K562 (cell line): ENCODE results near the gene CEP43. TPM values are rescaled to one million over a fixed set of nuclear protein-coding genes. Genes with fewer than 3 reads are reported as not detected.

Experiments used
- ATAC-seq: fragments of 200-7000 bp; cut with Tn5 transposase; 3 replicates; pipeline ENCODE4 v1.9.1; 2020; ENCODE audit warnings: moderate library complexity
- BruUV-seq: library from RNA; stranded (reverse); fragments of 400-500 nt; replicated peaks from 2 replicates; lab custom pipeline; 2021; lab: Mats Ljungman, UMichigan
- CTCF ChIA-PET: fragments of 300-600 bp; formaldehyde crosslinking; extraction: SDS; loops from one replicate; lab custom pipeline; 2021; ENCODE audit warnings: low intra/inter-chr PET ratio; lab: Yijun Ruan, JAX
- POLR2A ChIA-PET: fragments of 300-600, 350-650 bp; sonication (Branson Sonifier 250); formaldehyde crosslinking; extraction: SDS; loops from one replicate; lab custom pipeline; 2021; ENCODE audit warnings: antibody characterized with exemption, inconsistent platforms; lab: Yijun Ruan, JAX
- DNase-seq, 4 experiments: peaks; one replicate each; pipeline versions ENCODE4 v3.0.0 to v3.0.0-alpha.2; 2011 to 2018; ENCODE audit warnings: low spot score in 3 of 4, mixed read lengths in 3 of 4; ENCODE audit errors: extremely low read depth in 1 of 4
- FAIRE-seq: peaks from 2 replicates; lab custom pipeline; 2011; peaks lifted over from hg19 to GRCh38; lab: Jason Lieb, UNC
- H2AFZ ChIP-seq: 2 replicates; pipeline ENCODE4 v1.6.0; 2011; ENCODE audit warnings: low read depth, low read length, control low read depth, inconsistent platforms
- H3K27ac ChIP-seq: fragments of 200-600 bp; 3 replicates; pipeline ENCODE4 v1.8.0; 2011; ENCODE audit warnings: low read depth, mild to moderate bottlenecking, control low read depth, inconsistent platforms, low read length, moderate library complexity, mixed read lengths; ENCODE audit errors: extremely low read depth
- H3K27me3 ChIP-seq, 2 experiments: fragments of 300-600 bp in 1 of 2; 2 replicates in 1 of 2; 3 replicates in 1 of 2; pipeline versions ENCODE4 v1.6.0 to v1.8.0; 2011; ENCODE audit warnings: inconsistent platforms in 2 of 2, low read length in 2 of 2, mild to moderate bottlenecking in 1 of 2, mixed read lengths in 1 of 2, moderate library complexity in 1 of 2; ENCODE audit not compliant: control insufficient read depth in 2 of 2, insufficient read depth in 2 of 2
- H3K36me3 ChIP-seq: fragments of 300-600 bp; 3 replicates; pipeline ENCODE4 v1.8.0; 2011; ENCODE audit warnings: mild to moderate bottlenecking, low read length, inconsistent platforms; ENCODE audit not compliant: control insufficient read depth, insufficient read depth
- H3K4me1 ChIP-seq, 2 experiments: fragments of 200-600 bp in 1 of 2; replicated peaks in 1 of 2; 2 replicates in 1 of 2; 3 replicates in 1 of 2; pipeline versions ENCODE4 v1.5.1 to v1.8.0; 2011; ENCODE audit warnings: inconsistent platforms in 2 of 2, low read length in 2 of 2, mild to moderate bottlenecking in 1 of 2, mixed read lengths in 1 of 2, moderate library complexity in 1 of 2; ENCODE audit not compliant: control insufficient read depth in 2 of 2, insufficient read depth in 2 of 2
- H3K4me2 ChIP-seq: 2 replicates; pipeline ENCODE4 v1.6.1; 2011; ENCODE audit warnings: low read length, control low read depth, inconsistent platforms, mixed read lengths; ENCODE audit not compliant: insufficient read depth
- H3K4me3 ChIP-seq: fragments of 200-600 bp; sonication (generic), shearing (Covaris generic); 2 replicates; pipeline ENCODE4 v1.5.1; 2016; ENCODE audit warnings: control low read depth, inconsistent platforms
- H3K79me2 ChIP-seq: fragments of 200-600 bp; 3 replicates; pipeline ENCODE4 v1.8.0; 2011; ENCODE audit warnings: low read length, inconsistent platforms; ENCODE audit not compliant: control insufficient read depth, insufficient read depth
- H3K9ac ChIP-seq, 2 experiments: 2 replicates each; pipeline versions ENCODE4 v1.6.0 to v1.6.1; 2011; ENCODE audit warnings: low read depth in 2 of 2, low read length in 2 of 2, control low read depth in 1 of 2, inconsistent platforms in 1 of 2, mild to moderate bottlenecking in 1 of 2, mixed read lengths in 1 of 2; ENCODE audit not compliant: insufficient read depth in 1 of 2
- H3K9me1 ChIP-seq: one replicate; pipeline ENCODE4 v1.6.0; 2011; ENCODE audit warnings: inconsistent platforms, mild to moderate bottlenecking, low read length, moderate library complexity; ENCODE audit not compliant: control insufficient read depth, insufficient read depth
- H3K9me3 ChIP-seq: replicated peaks from 2 replicates; pipeline ENCODE4 v1.5.1; 2011; ENCODE audit warnings: low read depth, low read length, inconsistent platforms; ENCODE audit not compliant: control insufficient read depth, insufficient read depth
- H4K20me1 ChIP-seq: replicated peaks from 2 replicates; pipeline ENCODE4 v1.6.1; 2011; ENCODE audit warnings: low read length, inconsistent platforms, mixed read lengths; ENCODE audit not compliant: control insufficient read depth, insufficient read depth
- GTF2A2 ChIP-seq: IDR thresholded peaks from 2 replicates; pipeline ENCODE4 v1.6.1; 2016; ENCODE audit warnings: mild to moderate bottlenecking, missing genetic modification characterization, missing compliant biosample characterization
- HNRNPK ChIP-seq: fragments of 200-400 bp; formaldehyde crosslinking; IDR thresholded peaks from one replicate; pipeline ENCODE4 v1.6.1; 2018; ENCODE audit warnings: mild to moderate bottlenecking, low read depth, low read length; ENCODE audit not compliant: poor library complexity, severe bottlenecking
- KLF13 ChIP-seq: fragments of 450-650 bp; IDR thresholded peaks from 2 replicates; pipeline ENCODE4 v1.6.1; 2016; ENCODE audit warnings: missing genetic modification characterization, low read depth, mild to moderate bottlenecking, missing compliant biosample characterization, moderate library complexity, borderline replicate concordance
- TBP ChIP-seq: optimal IDR thresholded peaks from 2 replicates; pipeline ENCODE3; 2011; ENCODE audit warnings: low read depth, low read length, improper control_type of control experiment
- YY1 ChIP-seq, 3 experiments: IDR thresholded peaks; 2 replicates each; pipeline ENCODE4 v1.6.1; 2011; ENCODE audit warnings: low read length in 2 of 3, mild to moderate bottlenecking in 2 of 3, moderate library complexity in 2 of 3, borderline replicate concordance in 1 of 3, control low read depth in 1 of 3, low read depth in 1 of 3; ENCODE audit not compliant: insufficient read depth in 3 of 3, insufficient replicate concordance in 2 of 3, control insufficient read depth in 1 of 3, insufficient read length in 1 of 3; ENCODE audit errors: extremely low read depth in 1 of 3
- WGBS: fragments of 100-300 bp; shearing (Covaris generic); methylation state at CpG from one replicate; pipeline ENCODE4 v1.1.6; 2016; ENCODE audit warnings: low coverage, mixed read lengths; ENCODE audit not compliant: insufficient coverage; ENCODE audit errors: missing lambda C conversion rate; 5-methylcytosine and 5-hydroxymethylcytosine counted together
- in situ Hi-C: fragments of 300-500 bp; cut with MboI; formaldehyde crosslinking; loops from 4 replicates; pipeline ENCODE4 v1.15.0; 2018; ENCODE audit warnings: inconsistent platforms, mixed read lengths
- intact Hi-C: fragments of 100-400 bp; cut with micrococcal nuclease; formaldehyde crosslinking; loops from 2 replicates; pipeline ENCODE4 v1.14.2; 2022
- polyA plus RNA-seq, 8 experiments: library from polyadenylated mRNA; depleted of rRNA in 4 of 8; stranded (reverse) in 5 of 8; unstranded in 3 of 8; fragments of >200 nt; fragmentation: Nextera tagmentation in 2 of 8; fragmentation: Illumina TruSeq in 1 of 8; extraction: Ambion mirVana in 2 of 8; extraction: Trizol in 1 of 8; gene quantifications; 2 replicates each; pipeline versions ENCODE4 v1.2.1 to v1.2.3, GENCODE V29; 2011 to 2014; ENCODE audit warnings: inconsistent platforms in 1 of 8, missing spikeins in 1 of 8
- total RNA-seq, 7 experiments: library from RNA; depleted of rRNA in 6 of 7; stranded (reverse); fragments of >200 nt in 6 of 7; fragmentation: Illumina TruSeq in 2 of 7; extraction: Trizol in 2 of 7; gene quantifications; 2 replicates each; pipeline versions ENCODE4 v1.2.1 to v1.2.3, GENCODE V29; 2011 to 2021; ENCODE audit warnings: low replicate concordance in 1 of 7
- TF ChIP-seq, protein P1 (sequence below), 3 experiments: fragments of 200-800 bp in 1 of 3; sonication (Bioruptor generic) in 1 of 3; sonication (generic) in 1 of 3; formaldehyde crosslinking in 1 of 3; IDR thresholded peaks; 2 replicates each; pipeline versions ENCODE4 v1.6.1 to v1.8.0; 2016 to 2022; ENCODE audit warnings: mild to moderate bottlenecking in 2 of 3, missing compliant biosample characterization in 2 of 3, missing genetic modification characterization in 2 of 3, missing genetic modification reagents in 1 of 3

CEP43 gene
- total and polyA plus RNA-seq, 9 of the 15 experiments (the other 6 are each of a cell fraction or from before 2014, with no cell fraction given): 15.2 to 55.7 (median 47.4) TPM

DNA sequence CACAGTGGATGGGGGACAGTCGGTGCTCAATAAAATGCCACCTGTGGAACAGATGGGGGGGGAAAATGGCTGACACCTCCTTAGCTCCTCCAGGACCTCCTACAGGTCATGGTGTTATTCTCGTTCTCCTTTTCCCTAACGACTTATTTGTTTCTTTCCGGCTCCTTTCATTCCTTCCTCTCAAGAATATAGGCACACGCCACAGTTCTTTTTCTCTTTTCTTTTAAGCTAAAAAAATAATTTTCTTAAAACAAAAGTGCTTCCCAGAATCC is 41.5 kb upstream of the CEP43 start:
- Histone ChIP-seq H2AFZ (peak overlapping the region; percentile 93), H3K4me1 (peaks cover 27 to 34% of the 10 kb centered on the region in 2 experiments), H3K4me3 (no peak overlapping the region), H3K9me1 (no peaks in the 10 kb centered on the region), H3K4me2 (no peak overlapping the region; the same call in 1 of the 2 replicates), H3K36me3 (no peaks in the 10 kb centered on the region; the same call in 1 of the 3 replicates), H3K27ac (no peak overlapping the region), H4K20me1 (no peaks in the 10 kb centered on the region), H3K79me2 (peaks cover 15% of the 10 kb centered on the region), H3K27me3 (no peaks in the 10 kb centered on the region), H3K9me3 (peaks cover 3% of the 10 kb centered on the region), H3K9ac (no peak overlapping the region)
- TF ChIP-seq GTF2A2 (tag) (peak; percentile 34; the same call in 1 of the 2 replicates), TBP (peak; percentile 55), KLF13 (tag) (no peak), HNRNPK (no peak), YY1 (IDR thresholded peaks at IDR 0.05; ENCODE audit: borderline replicate concordance in 1 of 3, control insufficient read depth in 1 of 3, extremely low read depth in 1 of 3, insufficient read depth in 3 of 3, insufficient read length in 1 of 3, insufficient replicate concordance in 2 of 3, low read depth in 1 of 3, low read length in 2 of 3) (peak in 1 of 3 experiments; percentile 40)
- TF ChIP-seq, protein P1, sequence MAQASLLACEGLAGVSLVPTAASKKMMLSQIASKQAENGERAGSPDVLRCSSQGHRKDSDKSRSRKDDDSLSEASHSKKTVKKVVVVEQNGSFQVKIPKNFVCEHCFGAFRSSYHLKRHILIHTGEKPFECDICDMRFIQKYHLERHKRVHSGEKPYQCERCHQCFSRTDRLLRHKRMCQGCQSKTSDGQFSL (CRISPR knock-in tag; IDR thresholded peaks at IDR 0.05): peak; percentile 88; the same call in 1 of the 2 replicates
- TF ChIP-seq, protein P1 (tag; IDR thresholded peaks at IDR 0.05): no peak
- ChIA-PET CTCF (no interaction called here), POLR2A (interaction anchor here (0.7 to 1.0 kb wide), 3 partner anchors 9 to 31 kb away, joined by 3 read pairs; no protein-coding TSS in a partner anchor)
- DNase-seq (peak in 1 of 4 experiments; percentile 8), ATAC-seq (no peak), FAIRE-seq (peak; percentile 19)
- WGBS: 73% methylated on average over 5 of the region's 5 CpGs
- no TSS peak for BruUV-seq
- in situ Hi-C loops: loop anchor here (10.0 kb wide), 1 partner anchor 183 kb away; no protein-coding TSS in a partner anchor
- intact Hi-C loops: loop anchor here (2.0 kb wide), 1 partner anchor 41 kb away; the partner anchor contains the start of gene CEP43
